GM10248 (cell line): ENCODE data around the gene ASPSCR1.

Experiments used
- CTCF ChIA-PET: fragments of 300-600 bp; sonication (Branson Sonifier 250); formaldehyde crosslinking; extraction: SDS; loops from one replicate; lab custom pipeline; 2021; ENCODE audit warnings: antibody characterized with exemption; lab: Yijun Ruan, JAX
- POLR2A ChIA-PET: fragments of 350-650 bp; sonication (Branson Sonifier 250); formaldehyde crosslinking; extraction: SDS; loops from one replicate; lab custom pipeline; 2020; ENCODE audit warnings: antibody characterized with exemption; lab: Yijun Ruan, JAX
- DNase-seq: peaks from one replicate; pipeline ENCODE4 v3.0.0; 2012; ENCODE audit errors: extremely low spot score
- TF ChIP-seq, protein P1 (sequence below): IDR thresholded peaks from 2 replicates; pipeline ENCODE4 v1.5.1; 2012; ENCODE audit warnings: mild to moderate bottlenecking, low read depth; ENCODE audit errors: extremely low read depth, missing control alignments, control extremely low read depth

Gene ASPSCR1

GRCh38 chr17:81964081-81964849, 13.2 kb upstream of the ASPSCR1 start:
- POLR2A ChIA-PET = no interaction called here
- CTCF ChIA-PET = interaction anchor here (1.6 to 2.5 kb wide), 2 partner anchors 21 to 57 kb away, joined by 3 to 8 read pairs; partner anchors contain the start of gene CENPX
- DNase-seq = no peak
- TF ChIP-seq, protein P1, sequence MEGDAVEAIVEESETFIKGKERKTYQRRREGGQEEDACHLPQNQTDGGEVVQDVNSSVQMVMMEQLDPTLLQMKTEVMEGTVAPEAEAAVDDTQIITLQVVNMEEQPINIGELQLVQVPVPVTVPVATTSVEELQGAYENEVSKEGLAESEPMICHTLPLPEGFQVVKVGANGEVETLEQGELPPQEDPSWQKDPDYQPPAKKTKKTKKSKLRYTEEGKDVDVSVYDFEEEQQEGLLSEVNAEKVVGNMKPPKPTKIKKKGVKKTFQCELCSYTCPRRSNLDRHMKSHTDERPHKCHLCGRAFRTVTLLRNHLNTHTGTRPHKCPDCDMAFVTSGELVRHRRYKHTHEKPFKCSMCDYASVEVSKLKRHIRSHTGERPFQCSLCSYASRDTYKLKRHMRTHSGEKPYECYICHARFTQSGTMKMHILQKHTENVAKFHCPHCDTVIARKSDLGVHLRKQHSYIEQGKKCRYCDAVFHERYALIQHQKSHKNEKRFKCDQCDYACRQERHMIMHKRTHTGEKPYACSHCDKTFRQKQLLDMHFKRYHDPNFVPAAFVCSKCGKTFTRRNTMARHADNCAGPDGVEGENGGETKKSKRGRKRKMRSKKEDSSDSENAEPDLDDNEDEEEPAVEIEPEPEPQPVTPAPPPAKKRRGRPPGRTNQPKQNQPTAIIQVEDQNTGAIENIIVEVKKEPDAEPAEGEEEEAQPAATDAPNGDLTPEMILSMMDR = no peak

GRCh38 chr17:81966343-81967243, 10.8 kb upstream of the ASPSCR1 start:
- TF ChIP-seq, protein P1 = no peak
- DNase-seq = no peak
- ChIA-PET POLR2A (interaction anchor here (1.4 kb wide), 1 partner anchor 10 kb away, joined by 6 read pairs; no protein-coding TSS in a partner anchor), CTCF (interaction anchor here (1.2 to 2.7 kb wide), 3 partner anchors 7 to 11 kb away, joined by 3 to 22 read pairs (median 7); no protein-coding TSS in a partner anchor)

DNA sequence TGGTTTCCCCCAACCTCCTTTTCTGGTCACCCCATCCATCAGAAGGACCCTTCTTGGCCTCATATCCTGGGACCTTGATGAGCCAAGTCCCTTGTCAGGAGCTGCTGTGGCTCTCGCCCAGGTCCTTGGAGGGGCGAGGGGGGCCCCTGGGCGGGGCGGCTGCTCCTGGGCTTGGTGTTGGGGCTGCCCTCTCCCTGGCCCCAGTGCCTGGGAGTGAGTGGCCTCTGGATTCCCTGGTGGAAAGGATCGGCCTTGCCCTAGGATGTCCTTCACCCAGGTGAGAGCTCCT, 10.2 kb upstream of the ASPSCR1 start:
- DNase-seq = no peak
- CTCF ChIA-PET = interaction anchor here (1.2 to 2.7 kb wide), 4 partner anchors 7 to 187 kb away, joined by 3 to 22 read pairs (median 5); no protein-coding TSS in a partner anchor

GRCh38 chr17:81967533-81968395, 9.7 kb upstream of the ASPSCR1 start:
- peak; percentile 95 for DNase-seq
- TF ChIP-seq, protein P1 = no peak
- ChIA-PET POLR2A (interaction anchor here (0.6 to 1.4 kb wide), 2 partner anchors 9 to 165 kb away, joined by 6 to 8 read pairs; no protein-coding TSS in a partner anchor), CTCF (interaction anchor here (1.2 to 2.7 kb wide), 5 partner anchors 8 to 186 kb away, joined by 3 to 22 read pairs (median 4); no protein-coding TSS in a partner anchor)

More for the DNA sequence above, 10.2 kb upstream of the ASPSCR1 start:
- POLR2A ChIA-PET = interaction anchor here (1.4 kb wide), 1 partner anchor 10 kb away, joined by 6 read pairs; no protein-coding TSS in a partner anchor
- TF ChIP-seq, protein P1 = no peak

DNA sequence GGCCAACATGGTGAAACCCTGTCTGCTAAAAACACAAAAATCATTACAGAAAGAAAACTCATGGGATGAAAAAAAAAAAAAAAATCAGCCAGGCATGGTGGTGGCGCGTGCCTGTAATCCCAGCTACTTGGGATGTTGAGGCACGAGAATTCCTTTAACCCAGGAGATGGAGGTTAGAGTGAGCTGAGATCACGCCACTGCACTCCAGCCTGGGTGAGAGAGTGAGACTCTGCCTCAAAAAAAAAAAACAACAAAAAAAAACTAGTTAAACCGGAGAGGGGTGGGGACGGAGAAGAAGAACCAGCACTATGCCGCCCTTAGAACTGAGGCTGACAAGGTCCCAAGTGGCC, 9.1 kb upstream of the ASPSCR1 start:
- POLR2A ChIA-PET = interaction anchor here (0.6 kb wide), 1 partner anchor 165 kb away, joined by 8 read pairs; no protein-coding TSS in a partner anchor
- CTCF ChIA-PET = interaction anchor here (1.2 to 2.7 kb wide), 3 partner anchors 8 to 185 kb away, joined by 3 to 22 read pairs (median 4); no protein-coding TSS in a partner anchor
- no peak for DNase-seq
- TF ChIP-seq, protein P1 = no peak
